ENCODE data around the gene SND1. TPM values are rescaled to one million over a fixed set of nuclear protein-coding genes. Genes with fewer than 3 reads are reported as not detected.

Gene SND1
- total and polyA plus RNA-seq, 4 donors = 59.4 to 214 (median 84.1) TPM

DNA sequence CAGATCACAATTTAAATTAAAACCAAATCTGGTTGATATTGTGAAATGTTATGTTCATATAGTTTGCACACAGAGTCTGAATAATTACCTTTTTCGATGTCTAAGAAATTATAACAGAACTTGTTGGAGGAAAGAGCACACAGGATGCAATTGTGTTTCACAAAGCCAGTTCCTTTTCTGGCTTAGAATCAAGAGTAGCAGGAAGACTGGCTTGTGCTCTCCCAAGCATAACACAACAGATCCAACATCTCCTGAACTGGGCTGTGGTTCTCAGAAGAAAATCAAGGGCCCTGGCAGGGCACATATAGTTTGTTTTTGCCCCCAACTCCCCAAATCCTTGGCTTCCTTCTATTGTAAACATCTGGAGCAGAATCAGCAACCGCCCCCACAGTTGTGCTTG lies 316.6 kb downstream of the SND1 start:
- 89% methylated on average over 2 of the region's 2 CpGs for WGBS
- DNase-seq (ENCODE audit: low spot score) = no peak
- Histone ChIP-seq H3K36me3 (ENCODE audit: control insufficient read depth in 4 of 4, insufficient read depth in 3 of 4, low read depth in 1 of 4, low read length in 3 of 4) (no peaks in the 10 kb centered on the region), H3K9me3 (ENCODE audit: control insufficient read depth in 4 of 4, low read length in 3 of 4) (no peaks in the 10 kb centered on the region), H3K27ac (ENCODE audit: low read depth in 1 of 2, low read length in 2 of 2) (no peak overlapping the region), H3K4me3 (ENCODE audit: low read depth in 1 of 3, low read length in 3 of 3) (no peak overlapping the region), H3K27me3 (ENCODE audit: control insufficient read depth in 4 of 4, insufficient read depth in 4 of 4, low read length in 3 of 4) (no peaks in the 10 kb centered on the region), H3K4me1 (ENCODE audit: control insufficient read depth in 4 of 4, insufficient read depth in 4 of 4, low read length in 3 of 4) (no peaks in the 10 kb centered on the region), H3K9ac (ENCODE audit: low read depth in 1 of 2, low read length in 2 of 2) (no peak overlapping the region)
- no peak for TF ChIP-seq FOXA2 (IDR thresholded peaks at IDR 0.05)
- TF ChIP-seq SP1 (IDR thresholded peaks at IDR 0.05) = no peak
- TF ChIP-seq NR2F2 (IDR thresholded peaks at IDR 0.05) = no peak
- no peak for TF ChIP-seq FOXA1 (IDR thresholded peaks at IDR 0.05)
- TF ChIP-seq, protein P1, sequence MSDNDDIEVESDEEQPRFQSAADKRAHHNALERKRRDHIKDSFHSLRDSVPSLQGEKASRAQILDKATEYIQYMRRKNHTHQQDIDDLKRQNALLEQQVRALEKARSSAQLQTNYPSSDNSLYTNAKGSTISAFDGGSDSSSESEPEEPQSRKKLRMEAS (IDR thresholded peaks at IDR 0.05) = no peak
- no peak for TF ChIP-seq JUND (IDR thresholded peaks at IDR 0.05)
- TF ChIP-seq, protein P2, sequence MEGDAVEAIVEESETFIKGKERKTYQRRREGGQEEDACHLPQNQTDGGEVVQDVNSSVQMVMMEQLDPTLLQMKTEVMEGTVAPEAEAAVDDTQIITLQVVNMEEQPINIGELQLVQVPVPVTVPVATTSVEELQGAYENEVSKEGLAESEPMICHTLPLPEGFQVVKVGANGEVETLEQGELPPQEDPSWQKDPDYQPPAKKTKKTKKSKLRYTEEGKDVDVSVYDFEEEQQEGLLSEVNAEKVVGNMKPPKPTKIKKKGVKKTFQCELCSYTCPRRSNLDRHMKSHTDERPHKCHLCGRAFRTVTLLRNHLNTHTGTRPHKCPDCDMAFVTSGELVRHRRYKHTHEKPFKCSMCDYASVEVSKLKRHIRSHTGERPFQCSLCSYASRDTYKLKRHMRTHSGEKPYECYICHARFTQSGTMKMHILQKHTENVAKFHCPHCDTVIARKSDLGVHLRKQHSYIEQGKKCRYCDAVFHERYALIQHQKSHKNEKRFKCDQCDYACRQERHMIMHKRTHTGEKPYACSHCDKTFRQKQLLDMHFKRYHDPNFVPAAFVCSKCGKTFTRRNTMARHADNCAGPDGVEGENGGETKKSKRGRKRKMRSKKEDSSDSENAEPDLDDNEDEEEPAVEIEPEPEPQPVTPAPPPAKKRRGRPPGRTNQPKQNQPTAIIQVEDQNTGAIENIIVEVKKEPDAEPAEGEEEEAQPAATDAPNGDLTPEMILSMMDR (IDR thresholded peaks at IDR 0.05; ENCODE audit: low read depth, low read length, missing input control) = no peak
- TF ChIP-seq GABPA (IDR thresholded peaks at IDR 0.05 in 1 of 2, conservative IDR thresholded peaks at IDR 0.05 in 1 of 2) = no peak
- no peak for TF ChIP-seq RXRA (IDR thresholded peaks at IDR 0.05)
- no peak for TF ChIP-seq RAD21 (IDR thresholded peaks at IDR 0.05)
- no peak for TF ChIP-seq YY1 (IDR thresholded peaks at IDR 0.05)
- TF ChIP-seq, protein P3, sequence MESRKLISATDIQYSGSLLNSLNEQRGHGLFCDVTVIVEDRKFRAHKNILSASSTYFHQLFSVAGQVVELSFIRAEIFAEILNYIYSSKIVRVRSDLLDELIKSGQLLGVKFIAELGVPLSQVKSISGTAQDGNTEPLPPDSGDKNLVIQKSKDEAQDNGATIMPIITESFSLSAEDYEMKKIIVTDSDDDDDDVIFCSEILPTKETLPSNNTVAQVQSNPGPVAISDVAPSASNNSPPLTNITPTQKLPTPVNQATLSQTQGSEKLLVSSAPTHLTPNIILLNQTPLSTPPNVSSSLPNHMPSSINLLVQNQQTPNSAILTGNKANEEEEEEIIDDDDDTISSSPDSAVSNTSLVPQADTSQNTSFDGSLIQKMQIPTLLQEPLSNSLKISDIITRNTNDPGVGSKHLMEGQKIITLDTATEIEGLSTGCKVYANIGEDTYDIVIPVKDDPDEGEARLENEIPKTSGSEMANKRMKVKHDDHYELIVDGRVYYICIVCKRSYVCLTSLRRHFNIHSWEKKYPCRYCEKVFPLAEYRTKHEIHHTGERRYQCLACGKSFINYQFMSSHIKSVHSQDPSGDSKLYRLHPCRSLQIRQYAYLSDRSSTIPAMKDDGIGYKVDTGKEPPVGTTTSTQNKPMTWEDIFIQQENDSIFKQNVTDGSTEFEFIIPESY (IDR thresholded peaks at IDR 0.05) = no peak
- no peak for TF ChIP-seq EGR1 (IDR thresholded peaks at IDR 0.05; ENCODE audit: low read depth in 2 of 2)
- no peak for TF ChIP-seq HNF4G (IDR thresholded peaks at IDR 0.05)

DNA sequence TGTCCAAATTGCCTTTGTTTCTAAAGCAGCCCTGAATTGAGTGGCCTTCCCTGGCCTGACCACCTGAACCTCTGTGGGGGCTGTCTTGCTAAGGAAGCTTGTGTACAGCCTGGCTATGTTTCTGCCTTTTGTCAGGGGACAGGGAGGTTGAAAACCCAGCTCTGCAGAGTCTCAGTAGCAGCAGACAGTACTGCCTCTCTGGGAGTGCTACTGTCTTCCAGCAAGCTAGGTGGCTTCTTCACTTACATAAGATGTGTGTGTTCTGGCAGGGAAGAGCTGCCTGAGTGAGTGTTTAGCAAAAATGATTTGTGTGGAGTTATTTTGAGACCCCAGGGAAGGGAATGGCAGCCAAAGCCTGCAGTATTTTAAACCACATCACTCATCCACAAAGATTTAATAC lies 321.8 kb downstream of the SND1 start:
- Histone ChIP-seq H3K4me3 (ENCODE audit: low read depth in 1 of 3, low read length in 3 of 3) (no peak overlapping the region), H3K9ac (ENCODE audit: low read depth in 1 of 2, low read length in 2 of 2) (no peak overlapping the region), H3K27ac (ENCODE audit: low read depth in 1 of 2, low read length in 2 of 2) (no peak overlapping the region), H3K9me3 (ENCODE audit: control insufficient read depth in 4 of 4, low read length in 3 of 4) (no peaks in the 10 kb centered on the region), H3K36me3 (ENCODE audit: control insufficient read depth in 4 of 4, insufficient read depth in 3 of 4, low read depth in 1 of 4, low read length in 3 of 4) (peaks cover 3 to 11% (median 7%) of the 10 kb centered on the region in 4 donors), H3K27me3 (ENCODE audit: control insufficient read depth in 4 of 4, insufficient read depth in 4 of 4, low read length in 3 of 4) (no peaks in the 10 kb centered on the region), H3K4me1 (ENCODE audit: control insufficient read depth in 4 of 4, insufficient read depth in 4 of 4, low read length in 3 of 4) (no peaks in the 10 kb centered on the region)
- TF ChIP-seq, protein P4, sequence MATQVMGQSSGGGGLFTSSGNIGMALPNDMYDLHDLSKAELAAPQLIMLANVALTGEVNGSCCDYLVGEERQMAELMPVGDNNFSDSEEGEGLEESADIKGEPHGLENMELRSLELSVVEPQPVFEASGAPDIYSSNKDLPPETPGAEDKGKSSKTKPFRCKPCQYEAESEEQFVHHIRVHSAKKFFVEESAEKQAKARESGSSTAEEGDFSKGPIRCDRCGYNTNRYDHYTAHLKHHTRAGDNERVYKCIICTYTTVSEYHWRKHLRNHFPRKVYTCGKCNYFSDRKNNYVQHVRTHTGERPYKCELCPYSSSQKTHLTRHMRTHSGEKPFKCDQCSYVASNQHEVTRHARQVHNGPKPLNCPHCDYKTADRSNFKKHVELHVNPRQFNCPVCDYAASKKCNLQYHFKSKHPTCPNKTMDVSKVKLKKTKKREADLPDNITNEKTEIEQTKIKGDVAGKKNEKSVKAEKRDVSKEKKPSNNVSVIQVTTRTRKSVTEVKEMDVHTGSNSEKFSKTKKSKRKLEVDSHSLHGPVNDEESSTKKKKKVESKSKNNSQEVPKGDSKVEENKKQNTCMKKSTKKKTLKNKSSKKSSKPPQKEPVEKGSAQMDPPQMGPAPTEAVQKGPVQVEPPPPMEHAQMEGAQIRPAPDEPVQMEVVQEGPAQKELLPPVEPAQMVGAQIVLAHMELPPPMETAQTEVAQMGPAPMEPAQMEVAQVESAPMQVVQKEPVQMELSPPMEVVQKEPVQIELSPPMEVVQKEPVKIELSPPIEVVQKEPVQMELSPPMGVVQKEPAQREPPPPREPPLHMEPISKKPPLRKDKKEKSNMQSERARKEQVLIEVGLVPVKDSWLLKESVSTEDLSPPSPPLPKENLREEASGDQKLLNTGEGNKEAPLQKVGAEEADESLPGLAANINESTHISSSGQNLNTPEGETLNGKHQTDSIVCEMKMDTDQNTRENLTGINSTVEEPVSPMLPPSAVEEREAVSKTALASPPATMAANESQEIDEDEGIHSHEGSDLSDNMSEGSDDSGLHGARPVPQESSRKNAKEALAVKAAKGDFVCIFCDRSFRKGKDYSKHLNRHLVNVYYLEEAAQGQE (IDR thresholded peaks at IDR 0.05) = no peak
- no peak for TF ChIP-seq JUND (IDR thresholded peaks at IDR 0.05)
- TF ChIP-seq NR2F2 (IDR thresholded peaks at IDR 0.05) = no peak
- TF ChIP-seq YY1 (IDR thresholded peaks at IDR 0.05) = no peak
- TF ChIP-seq HNF4A (conservative IDR thresholded peaks at IDR 0.05) = no peak
- TF ChIP-seq TAF1 (conservative IDR thresholded peaks at IDR 0.05) = no peak
- no peak for TF ChIP-seq HNF4G (IDR thresholded peaks at IDR 0.05)
- TF ChIP-seq RXRA (IDR thresholded peaks at IDR 0.05) = no peak
- TF ChIP-seq SP1 (IDR thresholded peaks at IDR 0.05) = no peak
- TF ChIP-seq FOXA2 (IDR thresholded peaks at IDR 0.05) = no peak
- TF ChIP-seq, protein P5, sequence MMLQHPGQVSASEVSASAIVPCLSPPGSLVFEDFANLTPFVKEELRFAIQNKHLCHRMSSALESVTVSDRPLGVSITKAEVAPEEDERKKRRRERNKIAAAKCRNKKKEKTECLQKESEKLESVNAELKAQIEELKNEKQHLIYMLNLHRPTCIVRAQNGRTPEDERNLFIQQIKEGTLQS (IDR thresholded peaks at IDR 0.05) = no peak
- no peak for TF ChIP-seq FOXA1 (IDR thresholded peaks at IDR 0.05)
- TF ChIP-seq GABPA (IDR thresholded peaks at IDR 0.05 in 1 of 2, conservative IDR thresholded peaks at IDR 0.05 in 1 of 2) = no peak
- TF ChIP-seq EGR1 (IDR thresholded peaks at IDR 0.05; ENCODE audit: low read depth in 2 of 2) = no peak
- no peak for DNase-seq (ENCODE audit: low spot score)

Data from liver (tissue), 9 donors.